ENCODE data around the gene APMAP. TPM values are rescaled to one million over a fixed set of nuclear protein-coding genes. Genes with fewer than 3 reads are reported as not detected.

APMAP gene
- total and polyA plus RNA-seq, 2 experiments from 2014 or later: 50.4 to 90.2 TPM

GRCh38 chr20:24915440-24915839 is 77.1 kb downstream of the APMAP start:
- Histone ChIP-seq H3K36me3 (no peaks in the 10 kb centered on the region), H3K4me3 (no peak overlapping the region), H3K4me1 (ENCODE audit: low read depth) (no peaks in the 10 kb centered on the region), H3K27ac (no peak overlapping the region), H3K27me3 (no peaks in the 10 kb centered on the region), H3K9me3 (ENCODE audit: low read depth) (no peaks in the 10 kb centered on the region)
- DNase-seq (ENCODE audit: low read depth in 1 of 2, low spot score in 1 of 2): no peak
- no peak for TF ChIP-seq CTCF (IDR thresholded peaks at IDR 0.05; ENCODE audit: low read depth, low read length)

- no peak for TF ChIP-seq CTCF (IDR thresholded peaks at IDR 0.05; ENCODE audit: low read depth, low read length)
- DNase-seq (ENCODE audit: low read depth in 1 of 2, low spot score in 1 of 2): no peak
- no peaks in the 10 kb centered on the region for H3K9me3 ChIP-seq (ENCODE audit: low read depth)
- no peaks in the 10 kb centered on the region for H3K36me3 ChIP-seq
- H3K27ac ChIP-seq: no peak overlapping the region
- no peaks in the 10 kb centered on the region for H3K4me1 ChIP-seq (ENCODE audit: low read depth)
- no peaks in the 10 kb centered on the region for H3K27me3 ChIP-seq
- H3K4me3 ChIP-seq: no peak overlapping the region
Measured at GRCh38 chr20:24914388-24915241, 77.9 kb downstream of the APMAP start.

GRCh38 chr20:24913076-24913628 is 79.4 kb downstream of the APMAP start:
- Histone ChIP-seq H3K4me3 (no peak overlapping the region), H3K27ac (no peak overlapping the region), H3K9me3 (ENCODE audit: low read depth) (no peaks in the 10 kb centered on the region), H3K4me1 (ENCODE audit: low read depth) (no peaks in the 10 kb centered on the region), H3K27me3 (no peaks in the 10 kb centered on the region), H3K36me3 (no peaks in the 10 kb centered on the region)
- TF ChIP-seq CTCF (IDR thresholded peaks at IDR 0.05; ENCODE audit: low read depth, low read length): no peak
- no peak for DNase-seq (ENCODE audit: low read depth in 1 of 2, low spot score in 1 of 2)

Other genes with a start within 250 kb of the APMAP start
- not detected in 2 replicates for gene CST7, start 43.5 kb downstream of the APMAP start, total RNA-seq
- gene CST7, start 43.5 kb downstream of the APMAP start, polyA plus RNA-seq: 0.20 TPM in 1 of 2 replicates, not detected in the other
- not detected in 2 replicates for gene ACSS1, start 65.4 kb upstream of the APMAP start, total RNA-seq
- gene ACSS1, start 65.4 kb upstream of the APMAP start, polyA plus RNA-seq: not detected in 2 replicates
- gene VSX1, start 89.4 kb upstream of the APMAP start, total RNA-seq: not detected in 2 replicates
- not detected in 2 replicates for gene VSX1, start 89.4 kb upstream of the APMAP start, polyA plus RNA-seq
- gene ENTPD6, start 203.0 kb upstream of the APMAP start, total RNA-seq: 107 and 110 TPM in 2 replicates
- 95.7 and 107 TPM in 2 replicates for gene ENTPD6, start 203.0 kb upstream of the APMAP start, polyA plus RNA-seq